ENCODE data around the gene C12orf54.
"Not testable (repeated sequence)": the region's sequence is repeated elsewhere in the genome, so short reads cannot be mapped to it uniquely, and the experiment has no call there.

C12orf54 gene

GRCh38 chr12:48510111-48510510 is 27.8 kb downstream of the C12orf54 start:
- FAIRE-seq = no peak

GRCh38 chr12:48512855-48513254 is 30.6 kb downstream of the C12orf54 start:
- no peak for FAIRE-seq

GRCh38 chr12:48514728-48515127 is 32.4 kb downstream of the C12orf54 start:
- FAIRE-seq = no peak

GRCh38 chr12:48520381-48520780 is 38.1 kb downstream of the C12orf54 start:
- not testable (repeated sequence) for FAIRE-seq

GRCh38 chr12:48525332-48525731 is 43.0 kb downstream of the C12orf54 start, which contains the start of gene OR8S1:
Gene OR8S1, plus strand, starts transcription at chr12:48525632. Its CDS starts 0 bp downstream, at chr12:48525632.
- no peak for FAIRE-seq

- FAIRE-seq = no peak
These were observed 45.8 kb downstream of the C12orf54 start for GRCh38 chr12:48527891-48528670.

GRCh38 chr12:48532601-48533000 is 50.3 kb downstream of the C12orf54 start:
- FAIRE-seq = no peak

- FAIRE-seq = peak; percentile 37
These were observed 54.3 kb downstream of the C12orf54 start for GRCh38 chr12:48536602-48537001.

- FAIRE-seq = peak; percentile 84
These were observed 60.1 kb downstream of the C12orf54 start for GRCh38 chr12:48542300-48542928.

GRCh38 chr12:48545833-48546469 is 63.7 kb downstream of the C12orf54 start:
- FAIRE-seq = no peak
